Choroid plexus epithelial cell (primary cell): ENCODE results near the gene TBC1D9B.

Experiments
- DNase-seq: peaks from one replicate; pipeline ENCODE4 v3.0.0-alpha.2; 2010; ENCODE audit warnings: low read depth
- H3K4me3 ChIP-seq: 2 replicates; pipeline ENCODE4 v1.5.1; 2011; ENCODE audit warnings: low read depth, mild to moderate bottlenecking, control low read depth, low read length, moderate library complexity
- CTCF ChIP-seq: conservative IDR thresholded peaks from 2 replicates; pipeline ENCODE4 v1.5.1; 2011; ENCODE audit warnings: low read depth, mild to moderate bottlenecking, control low read depth, inconsistent platforms, low read length, moderate library complexity

The TBC1D9B gene

GRCh38 chr5:179893958-179894895 lies 13.5 kb downstream of the TBC1D9B start:
- no peak for TF ChIP-seq CTCF
- DNase-seq = no peak
- H3K4me3 ChIP-seq = no peak overlapping the region

GRCh38 chr5:179893076-179893957 lies 14.4 kb downstream of the TBC1D9B start:
- no peak for DNase-seq
- no peak overlapping the region for H3K4me3 ChIP-seq
- TF ChIP-seq CTCF = no peak

GRCh38 chr5:179892255-179892654 lies 15.4 kb downstream of the TBC1D9B start:
- no peak overlapping the region for H3K4me3 ChIP-seq
- no peak for DNase-seq
- TF ChIP-seq CTCF = peak; percentile 10

GRCh38 chr5:179890751-179891682 lies 16.7 kb downstream of the TBC1D9B start:
- no peak for DNase-seq
- H3K4me3 ChIP-seq = no peak overlapping the region
- TF ChIP-seq CTCF = no peak

- no peak for TF ChIP-seq CTCF
- no peak overlapping the region for H3K4me3 ChIP-seq
- DNase-seq = no peak
Observed at GRCh38 chr5:179889885-179890284, 17.8 kb downstream of the TBC1D9B start.

- no peak for TF ChIP-seq CTCF
- no peak for DNase-seq
- no peak overlapping the region for H3K4me3 ChIP-seq
Observed at GRCh38 chr5:179887802-179888201, 19.9 kb downstream of the TBC1D9B start.
